ENCODE measurements around the gene REEP6. TPM values are rescaled to one million over a fixed set of nuclear protein-coding genes. Genes with fewer than 3 reads are reported as not detected.
A peak's percentile ranks its signal among the peaks of the same experiment; 100 is the strongest.

The REEP6 gene
- total and polyA plus RNA-seq, 2 donors (not counting 3 experiments of a cell fraction or from before 2014, with no cell fraction given): 1.3 to 1.5 TPM

- H3K9me1 ChIP-seq (replicated peaks; ENCODE audit: control insufficient read depth, extremely low read depth, insufficient read depth, low read length): no peaks in the 10 kb centered on the region
- no peaks in the 10 kb centered on the region for H3K9me3 ChIP-seq (replicated peaks; ENCODE audit: control insufficient read depth, insufficient read depth, low read length)
- H3K27ac ChIP-seq (ENCODE audit: insufficient read depth, low read depth, low read length): no peak overlapping the region
- H3K36me3 ChIP-seq (ENCODE audit: control insufficient read depth in 2 of 2, extremely low read depth in 1 of 2, insufficient read depth in 2 of 2, low read length in 2 of 2): no peaks in the 10 kb centered on the region
- ChIA-PET CTCF (interaction anchor here (0.8 to 1.1 kb wide), 4 partner anchors 12 to 316 kb away, joined by 3 to 10 read pairs (median 3); no protein-coding TSS in a partner anchor), POLR2A (no interaction called here)
- H3K4me1 ChIP-seq (ENCODE audit: control insufficient read depth, extremely low read depth, insufficient read depth, low read length): no peaks in the 10 kb centered on the region
- H2AFZ ChIP-seq (ENCODE audit: low read depth, low read length): no peak overlapping the region
- BruUV-seq (replicated peaks): no TSS peak
- H4K20me1 ChIP-seq (replicated peaks; ENCODE audit: control insufficient read depth, extremely low read depth, insufficient read depth, low read length): no peaks in the 10 kb centered on the region
- no peak overlapping the region for H3K4me2 ChIP-seq (ENCODE audit: insufficient read depth, low read length)
- no peak overlapping the region for H3K4me3 ChIP-seq (replicated peaks in 1 of 3; ENCODE audit: insufficient read depth in 1 of 3, low read depth in 1 of 3, low read length in 3 of 3)
- H3K79me2 ChIP-seq (ENCODE audit: control insufficient read depth, insufficient read depth, low read length): no peaks in the 10 kb centered on the region
- dilution Hi-C loops (cut with MboI; ENCODE audit: extremely low pct_ligation_motif_present, low sequenced_read_pairs): no loop called here
- intact Hi-C loops (cut with micrococcal nuclease): loop anchor here (5.0 kb wide), 1 partner anchor 228 kb away; no protein-coding TSS in a partner anchor
- no peak for DNase-seq (ENCODE audit: low read depth, low spot score)
- no peak for FAIRE-seq
- TF ChIP-seq POLR2A (IDR thresholded peaks at IDR 0.05; ENCODE audit: low read depth, low read length) (no peak), POLR2AphosphoS5 (IDR thresholded peaks at IDR 0.05; ENCODE audit: insufficient read depth, low read depth, low read length) (no peak)
- peaks cover 5 to 8% of the 10 kb centered on the region in 2 experiments for H3K27me3 ChIP-seq (ENCODE audit: control insufficient read depth in 2 of 2, insufficient read depth in 2 of 2, low read length in 2 of 2)
- no peak overlapping the region for H3K9ac ChIP-seq (replicated peaks; ENCODE audit: extremely low read depth, insufficient read depth, low read length)
Measured at GRCh38 chr19:1509602-1510441, 18.8 kb downstream of the REEP6 start.

DNA sequence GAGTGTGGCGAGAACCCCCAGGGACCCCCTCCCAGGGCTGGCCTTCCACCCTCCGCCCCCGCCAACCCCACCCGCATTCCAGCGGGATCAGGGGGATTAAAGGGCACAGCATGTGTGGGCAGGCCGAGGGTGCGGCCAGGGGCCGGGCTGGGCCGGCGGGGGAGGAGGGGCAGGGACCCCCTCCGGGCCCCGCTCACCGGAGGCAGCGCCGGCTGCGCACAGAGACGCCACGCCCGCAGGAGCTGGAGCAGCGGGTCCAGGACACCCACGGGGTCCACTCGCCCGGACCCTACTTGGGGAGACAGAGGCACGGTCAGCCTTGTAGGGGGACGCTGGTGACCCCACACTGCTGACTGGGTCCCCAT is 19.4 kb downstream of the REEP6 start:
- Histone ChIP-seq H3K36me3 (ENCODE audit: control insufficient read depth in 2 of 2, extremely low read depth in 1 of 2, insufficient read depth in 2 of 2, low read length in 2 of 2) (no peaks in the 10 kb centered on the region), H3K79me2 (ENCODE audit: control insufficient read depth, insufficient read depth, low read length) (no peaks in the 10 kb centered on the region), H2AFZ (ENCODE audit: low read depth, low read length) (no peak overlapping the region), H3K4me2 (ENCODE audit: insufficient read depth, low read length) (no peak overlapping the region), H3K9me3 (replicated peaks; ENCODE audit: control insufficient read depth, insufficient read depth, low read length) (no peaks in the 10 kb centered on the region), H3K4me3 (replicated peaks in 1 of 3; ENCODE audit: insufficient read depth in 1 of 3, low read depth in 1 of 3, low read length in 3 of 3) (no peak overlapping the region), H3K27ac (ENCODE audit: insufficient read depth, low read depth, low read length) (no peak overlapping the region), H3K4me1 (ENCODE audit: control insufficient read depth, extremely low read depth, insufficient read depth, low read length) (no peaks in the 10 kb centered on the region), H4K20me1 (replicated peaks; ENCODE audit: control insufficient read depth, extremely low read depth, insufficient read depth, low read length) (no peaks in the 10 kb centered on the region), H3K9me1 (replicated peaks; ENCODE audit: control insufficient read depth, extremely low read depth, insufficient read depth, low read length) (no peaks in the 10 kb centered on the region), H3K27me3 (ENCODE audit: control insufficient read depth in 2 of 2, insufficient read depth in 2 of 2, low read length in 2 of 2) (peaks cover 5 to 8% of the 10 kb centered on the region in 2 experiments), H3K9ac (replicated peaks; ENCODE audit: extremely low read depth, insufficient read depth, low read length) (no peak overlapping the region)
- ChIA-PET CTCF (no interaction called here), POLR2A (no interaction called here)
- DNase-seq (ENCODE audit: low read depth, low spot score) (no peak), FAIRE-seq (no peak)
- no TSS peak for BruUV-seq (replicated peaks)
- dilution Hi-C loops (cut with MboI; ENCODE audit: extremely low pct_ligation_motif_present, low sequenced_read_pairs): no loop called here
- TF ChIP-seq EZH2 (IDR thresholded peaks at IDR 0.05; ENCODE audit: borderline replicate concordance, low read depth, low read length, severe bottlenecking) (peak; percentile 53), CTCF (IDR thresholded peaks at IDR 0.05; ENCODE audit: extremely low read depth in 1 of 2, insufficient read depth in 1 of 2, low read depth in 1 of 2, low read length in 2 of 2) (no peak)
- intact Hi-C loops (cut with micrococcal nuclease): loop anchor here (5.0 kb wide), 1 partner anchor 228 kb away; no protein-coding TSS in a partner anchor
